Mesendoderm (in vitro differentiated cells): ENCODE results near the gene GNAT1. TPM values are rescaled to one million over a fixed set of nuclear protein-coding genes. Genes with fewer than 3 reads are reported as not detected.

Experiments used
- DNase-seq: peaks from one replicate; pipeline ENCODE4 v3.0.0; 2013
- H2AK5ac ChIP-seq: 2 replicates; pipeline ENCODE4 v1.6.1; 2013; ENCODE audit warnings: low read length, inconsistent platforms
- H2BK120ac ChIP-seq: 2 replicates; pipeline ENCODE4 v1.6.1; 2013; ENCODE audit warnings: low read depth, mild to moderate bottlenecking, low read length, moderate library complexity, mixed read lengths
- H2BK15ac ChIP-seq: replicated peaks from 2 replicates; pipeline ENCODE4 v1.6.1; 2013; ENCODE audit warnings: low read depth, mild to moderate bottlenecking, moderate library complexity
- H2BK5ac ChIP-seq: 2 replicates; pipeline ENCODE4 v1.6.1; 2013; ENCODE audit warnings: low read length, inconsistent platforms
- H3K18ac ChIP-seq: 2 replicates; pipeline ENCODE4 v1.6.1; 2013; ENCODE audit warnings: mild to moderate bottlenecking, low read length, mixed read lengths
- H3K23ac ChIP-seq: one replicate; pipeline ENCODE4 v1.6.1; 2013; ENCODE audit warnings: low read length
- H3K27ac ChIP-seq: 2 replicates; pipeline ENCODE4 v1.5.1; 2013; ENCODE audit warnings: low read depth, mild to moderate bottlenecking, inconsistent platforms, low read length, moderate library complexity
- H3K27me3 ChIP-seq: 2 replicates; pipeline ENCODE4 v1.6.1; 2013; ENCODE audit warnings: low read length, control low read depth, mild to moderate bottlenecking, inconsistent platforms; ENCODE audit not compliant: insufficient read depth, poor library complexity
- H3K36me3 ChIP-seq: 2 replicates; pipeline ENCODE4 v1.6.1; 2013; ENCODE audit warnings: low read length, inconsistent platforms; ENCODE audit not compliant: control insufficient read depth, insufficient read depth
- H3K4ac ChIP-seq: one replicate; pipeline ENCODE4 v1.6.1; 2013; ENCODE audit warnings: low read depth, mild to moderate bottlenecking, low read length, moderate library complexity
- H3K4me1 ChIP-seq: 2 replicates; pipeline ENCODE4 v1.6.1; 2013; ENCODE audit warnings: low read depth, low read length, inconsistent platforms; ENCODE audit not compliant: control insufficient read depth
- H3K4me2 ChIP-seq: 2 replicates; pipeline ENCODE4 v1.6.1; 2013; ENCODE audit warnings: low read length
- H3K4me3 ChIP-seq: 2 replicates; pipeline ENCODE4 v1.5.1; 2013; ENCODE audit warnings: mild to moderate bottlenecking, low read length
- H3K56ac ChIP-seq: one replicate; pipeline ENCODE4 v1.6.1; 2013; ENCODE audit warnings: low read length
- H3K79me1 ChIP-seq: 2 replicates; pipeline ENCODE4 v1.6.1; 2013; ENCODE audit warnings: low read length, inconsistent platforms
- H3K79me2 ChIP-seq: 2 replicates; pipeline ENCODE4 v1.6.1; 2013; ENCODE audit warnings: mild to moderate bottlenecking, low read length; ENCODE audit not compliant: control insufficient read depth, insufficient read depth
- H3K9ac ChIP-seq: 2 replicates; pipeline ENCODE4 v1.6.1; 2013; ENCODE audit warnings: low read length, inconsistent platforms
- H4K5ac ChIP-seq: one replicate; pipeline ENCODE4 v1.6.1; 2013; ENCODE audit warnings: low read length
- H4K8ac ChIP-seq: one replicate; pipeline ENCODE4 v1.6.1; 2013; ENCODE audit warnings: low read depth, mild to moderate bottlenecking, control low read depth, low read length, moderate library complexity
- WGBS: extraction: QIAGEN DNeasy Blood & Tissue Kit; methylation state at CpG from one replicate; pipeline ENCODE4 v1.1.7; 2013; ENCODE audit warnings: low lambda C conversion rate, missing lambda C conversion rate; ENCODE audit not compliant: insufficient coverage; ENCODE audit errors: extremely low coverage; 5-methylcytosine and 5-hydroxymethylcytosine counted together
- polyA plus RNA-seq, 2 experiments: library from polyadenylated mRNA; stranded (reverse); fragments of 200-250 nt; gene quantifications; one replicate each; pipeline ENCODE4 v1.2.3, GENCODE V29; 2013

Gene GNAT1
- polyA plus RNA-seq (2013, experiment 1 of 2), result 0.04 TPM
- 0.01 TPM for polyA plus RNA-seq (2013, experiment 2 of 2)

DNA sequence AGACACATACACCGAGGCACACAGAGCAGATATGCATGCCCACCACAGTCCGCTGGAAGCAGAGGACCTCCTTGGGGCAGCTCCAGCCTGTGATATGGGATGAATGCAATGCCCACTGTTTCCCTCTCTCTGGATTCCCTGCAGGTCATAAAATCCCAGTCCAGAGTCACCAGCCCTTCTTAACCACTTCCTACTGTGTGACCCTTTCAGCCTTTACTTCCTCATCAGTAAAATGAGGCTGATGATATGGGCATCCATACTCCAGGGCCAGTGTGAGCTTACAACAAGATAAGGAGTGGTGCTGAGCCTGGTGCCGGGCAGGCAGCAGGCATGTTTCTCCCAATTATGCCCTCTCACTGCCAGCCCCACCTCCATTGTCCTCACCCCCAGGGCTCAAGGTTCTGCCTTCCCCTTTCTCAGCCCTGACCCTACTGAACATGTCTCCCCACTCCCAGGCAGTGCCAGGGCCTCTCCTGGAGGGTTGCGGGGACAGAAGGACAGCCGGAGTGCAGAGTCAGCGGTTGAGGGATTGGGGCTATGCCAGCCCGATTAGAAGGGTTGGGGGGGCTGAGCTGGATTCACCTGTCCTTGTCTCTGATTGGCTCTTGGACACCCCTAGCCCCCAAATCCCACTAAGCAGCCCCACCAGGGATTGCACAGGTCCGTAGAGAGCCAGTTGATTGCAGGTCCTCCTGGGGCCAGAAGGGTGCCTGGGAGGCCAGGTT is at the start of gene GNAT1:
TSS of gene GNAT1 (plus strand) at position 675 of the 725 bp plus-strand sequence. CDS start 116 bp downstream, outside the sequence.
- Histone ChIP-seq H3K4ac (no peak within 1 kb of the TSS), H3K79me2 (no peaks in the 10 kb centered on the region), H2AK5ac (no peak within 1 kb of the TSS), H3K36me3 (peaks cover 3% of the 10 kb centered on the region), H3K4me2 (no peak within 1 kb of the TSS), H2BK5ac (no peak within 1 kb of the TSS), H4K5ac (no peak within 1 kb of the TSS), H3K18ac (no peak within 1 kb of the TSS), H3K79me1 (no peaks in the 10 kb centered on the region), H4K8ac (no peak within 1 kb of the TSS), H3K9ac (no peak within 1 kb of the TSS), H2BK15ac (no peak within 1 kb of the TSS), H3K4me3 (no peak within 1 kb of the TSS), H2BK120ac (no peak within 1 kb of the TSS), H3K27me3 (no peaks in the 10 kb centered on the region), H3K4me1 (no peaks in the 10 kb centered on the region), H3K27ac (no peak within 1 kb of the TSS), H3K56ac (no peak within 1 kb of the TSS), H3K23ac (no peak within 1 kb of the TSS)
- no peak for DNase-seq
- WGBS, result no CpG with 5 or more reads among the region's 8 CpGs

DNA sequence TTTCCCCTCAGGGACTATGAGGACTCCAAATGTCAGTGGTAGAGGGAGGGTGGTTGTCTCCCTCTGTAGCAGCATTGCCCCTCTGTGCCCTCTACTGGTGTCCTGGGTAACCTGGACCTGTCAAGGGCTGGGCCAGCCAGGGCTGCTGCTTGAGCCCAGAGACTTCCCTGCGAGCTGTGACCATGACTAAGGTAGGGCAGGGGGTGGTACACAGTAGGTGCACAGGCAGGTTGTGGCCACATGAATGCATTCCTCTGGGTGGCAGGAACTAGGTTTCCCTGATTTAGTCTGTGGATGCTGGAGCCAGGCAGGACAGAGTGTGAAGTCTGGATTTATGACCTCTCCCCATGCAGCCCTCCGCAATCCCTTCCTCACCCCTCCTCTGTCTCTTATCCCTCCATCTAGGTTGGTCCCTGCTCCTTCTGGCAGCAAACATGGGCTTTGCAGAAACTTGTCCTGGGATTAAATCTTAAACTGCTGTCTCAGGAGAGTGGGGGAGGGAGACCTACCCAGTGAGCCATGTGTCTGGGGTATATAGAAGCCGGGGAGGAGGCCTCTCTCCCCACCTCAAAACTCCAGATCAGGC is 45.0 kb upstream of the GNAT1 start:
- Histone ChIP-seq H3K9ac (no peak overlapping the region), H3K4ac (no peak overlapping the region), H2BK15ac (no peak overlapping the region), H3K27ac (no peak overlapping the region), H4K8ac (no peak overlapping the region), H2BK5ac (no peak overlapping the region), H3K56ac (peak overlapping the region; percentile 69), H2AK5ac (peak overlapping the region; percentile 70), H3K23ac (no peak overlapping the region), H3K36me3 (no peaks in the 10 kb centered on the region), H3K27me3 (no peaks in the 10 kb centered on the region), H3K4me3 (no peak overlapping the region), H3K79me1 (no peaks in the 10 kb centered on the region), H3K4me1 (peaks cover 9% of the 10 kb centered on the region), H3K18ac (no peak overlapping the region), H3K79me2 (no peaks in the 10 kb centered on the region), H4K5ac (no peak overlapping the region), H2BK120ac (no peak overlapping the region), H3K4me2 (no peak overlapping the region)
- no CpG with 5 or more reads among the region's 3 CpGs for WGBS
- no peak for DNase-seq

DNA sequence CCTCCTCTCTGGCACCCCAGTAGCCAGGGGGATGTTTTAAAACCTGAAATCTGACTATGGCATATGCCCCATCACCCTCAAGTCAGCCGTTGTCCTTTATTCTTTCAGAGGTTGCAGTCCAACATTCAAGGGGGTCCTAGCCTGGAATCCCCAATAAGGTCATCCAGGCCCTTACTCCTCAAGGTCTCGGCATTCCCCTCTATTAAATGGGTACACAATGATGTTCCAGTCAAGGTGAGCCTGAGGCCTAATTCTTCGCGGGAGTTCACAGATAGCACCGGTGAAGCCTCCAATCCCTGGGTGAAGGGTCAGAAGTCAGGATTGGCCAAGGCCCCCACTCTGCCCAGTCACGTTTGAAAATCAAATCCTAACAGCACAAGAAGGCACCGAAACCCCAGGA is 44.4 kb upstream of the GNAT1 start:
- no peak overlapping the region for H3K18ac ChIP-seq
- DNase-seq, result no peak
- no peak overlapping the region for H4K5ac ChIP-seq
- H3K23ac ChIP-seq, result no peak overlapping the region
- H3K36me3 ChIP-seq, result no peaks in the 10 kb centered on the region
- H3K4ac ChIP-seq, result no peak overlapping the region
- no peaks in the 10 kb centered on the region for H3K79me1 ChIP-seq
- H3K79me2 ChIP-seq, result no peaks in the 10 kb centered on the region
- no peak overlapping the region for H3K9ac ChIP-seq
- H2BK15ac ChIP-seq, result no peak overlapping the region
- WGBS, result no CpG with 5 or more reads among the region's 7 CpGs
- no peak overlapping the region for H3K4me3 ChIP-seq
- H3K4me1 ChIP-seq, result peaks cover 10% of the 10 kb centered on the region
- H2AK5ac ChIP-seq, result no peak overlapping the region
- H3K4me2 ChIP-seq, result no peak overlapping the region
- no peak overlapping the region for H3K27ac ChIP-seq
- no peak overlapping the region for H2BK120ac ChIP-seq
- H4K8ac ChIP-seq, result no peak overlapping the region
- no peak overlapping the region for H3K56ac ChIP-seq
- no peaks in the 10 kb centered on the region for H3K27me3 ChIP-seq
- H2BK5ac ChIP-seq, result no peak overlapping the region

DNA sequence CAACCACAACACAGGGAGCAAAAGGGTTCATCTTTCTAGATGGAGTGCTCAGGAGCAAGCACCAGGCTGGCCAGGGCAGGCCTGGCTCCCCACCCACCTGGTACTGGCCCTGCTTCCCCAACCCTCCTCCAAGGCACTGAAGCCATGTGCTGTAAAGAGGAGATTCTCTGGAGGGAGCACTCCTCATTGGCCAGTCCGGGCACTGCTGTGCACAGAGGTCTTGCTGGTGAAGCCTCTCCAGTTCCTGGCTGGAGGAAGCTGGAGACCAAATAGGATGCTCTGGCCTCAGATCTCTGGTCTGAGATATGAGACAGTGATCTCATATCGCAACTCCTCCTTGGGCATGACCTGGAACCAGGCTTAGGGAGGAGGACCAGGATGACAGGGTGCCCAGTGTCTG is 44.0 kb upstream of the GNAT1 start:
- no peaks in the 10 kb centered on the region for H3K36me3 ChIP-seq
- no peak overlapping the region for H3K27ac ChIP-seq
- H2AK5ac ChIP-seq, result no peak overlapping the region
- no peak overlapping the region for H3K4me3 ChIP-seq
- H3K9ac ChIP-seq, result no peak overlapping the region
- no peak overlapping the region for H3K4ac ChIP-seq
- no peak for DNase-seq
- H2BK120ac ChIP-seq, result no peak overlapping the region
- H3K79me2 ChIP-seq, result no peaks in the 10 kb centered on the region
- H3K4me1 ChIP-seq, result peaks cover 10% of the 10 kb centered on the region
- H3K4me2 ChIP-seq, result no peak overlapping the region
- H4K5ac ChIP-seq, result no peak overlapping the region
- H2BK15ac ChIP-seq, result no peak overlapping the region
- H3K56ac ChIP-seq, result no peak overlapping the region
- no peak overlapping the region for H4K8ac ChIP-seq
- no peak overlapping the region for H3K18ac ChIP-seq
- no peak overlapping the region for H3K23ac ChIP-seq
- H3K79me1 ChIP-seq, result no peaks in the 10 kb centered on the region
- H2BK5ac ChIP-seq, result no peak overlapping the region
- H3K27me3 ChIP-seq, result no peaks in the 10 kb centered on the region
- WGBS, result no CpG with 5 or more reads among the region's 2 CpGs

DNA sequence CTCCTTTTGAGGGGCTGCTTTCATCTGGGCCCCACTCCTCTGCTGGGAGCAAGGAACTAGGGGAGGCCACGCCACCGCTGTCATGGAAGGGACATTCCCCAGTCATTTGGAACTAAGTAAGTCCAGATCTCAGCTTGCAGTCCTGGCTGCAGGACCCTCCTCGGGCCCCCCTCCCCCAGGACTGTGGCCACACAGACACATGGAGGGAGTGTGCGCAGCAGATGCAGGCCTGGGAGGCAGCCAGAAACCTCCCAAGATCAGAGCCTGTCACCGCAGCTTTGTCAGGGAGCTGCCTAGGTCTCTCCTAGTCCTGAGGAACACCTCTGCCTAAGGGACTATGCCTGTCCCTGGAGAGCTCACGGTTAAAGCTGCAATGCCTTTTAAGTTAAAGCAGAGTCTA is 43.5 kb upstream of the GNAT1 start:
- H3K36me3 ChIP-seq, result no peaks in the 10 kb centered on the region
- no peaks in the 10 kb centered on the region for H3K27me3 ChIP-seq
- H3K79me1 ChIP-seq, result no peaks in the 10 kb centered on the region
- peak overlapping the region; percentile 59 for H3K4ac ChIP-seq
- no peak overlapping the region for H3K4me2 ChIP-seq
- no peak overlapping the region for H3K18ac ChIP-seq
- no peak overlapping the region for H3K56ac ChIP-seq
- H3K4me3 ChIP-seq, result no peak overlapping the region
- no CpG with 5 or more reads among the region's 6 CpGs for WGBS
- H2BK5ac ChIP-seq, result no peak overlapping the region
- no peaks in the 10 kb centered on the region for H3K79me2 ChIP-seq
- H3K27ac ChIP-seq, result no peak overlapping the region
- peaks cover 10% of the 10 kb centered on the region for H3K4me1 ChIP-seq
- H4K8ac ChIP-seq, result no peak overlapping the region
- H2BK15ac ChIP-seq, result no peak overlapping the region
- no peak overlapping the region for H2AK5ac ChIP-seq
- DNase-seq, result no peak
- H3K23ac ChIP-seq, result no peak overlapping the region
- H2BK120ac ChIP-seq, result no peak overlapping the region
- no peak overlapping the region for H4K5ac ChIP-seq
- H3K9ac ChIP-seq, result no peak overlapping the region
